ENCODE data around the gene APOOL.

DNA sequence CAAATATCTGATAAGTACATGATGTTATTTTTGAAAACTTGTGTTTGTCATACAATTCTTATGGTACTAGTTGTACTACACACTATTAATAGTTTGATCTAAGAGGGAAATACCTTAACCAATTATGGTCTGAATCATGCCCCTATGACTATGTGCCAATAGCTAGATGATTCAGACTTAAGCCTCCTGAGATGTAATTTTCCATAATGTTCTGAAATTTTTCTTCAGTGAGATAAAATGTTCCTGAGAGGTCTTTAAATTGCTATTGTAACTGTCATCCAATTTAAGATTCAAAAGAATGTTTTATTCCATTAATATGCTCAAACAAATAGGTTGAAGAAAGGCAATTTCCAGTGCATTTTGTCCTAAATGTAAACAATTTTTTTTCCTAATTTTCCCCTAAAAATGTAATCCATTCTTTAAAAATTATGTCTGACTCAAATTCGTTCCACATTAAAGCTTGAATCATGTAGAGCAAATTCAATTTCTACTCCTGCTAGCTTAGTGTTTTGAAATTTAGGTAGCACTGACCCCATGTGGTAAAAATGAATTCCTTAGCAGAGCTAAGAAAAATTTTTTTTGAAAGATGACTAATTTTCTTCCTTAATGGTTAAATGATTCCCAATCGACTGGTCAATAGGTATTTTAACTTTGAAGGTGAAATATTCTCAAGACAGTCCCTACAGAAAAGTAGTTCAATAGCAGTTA lies 49.1 kb downstream of the APOOL start:
- TF ChIP-seq YY1 (IDR thresholded peaks at IDR 0.05; ENCODE audit: borderline replicate concordance in 1 of 3, control insufficient read depth in 1 of 3, extremely low read depth in 1 of 3, insufficient read depth in 3 of 3, insufficient read length in 1 of 3, insufficient replicate concordance in 2 of 3, low read depth in 1 of 3, low read length in 2 of 3) (no peak), POLR2B (IDR thresholded peaks at IDR 0.05; ENCODE audit: low read depth, partially characterized antibody) (no peak), ZNF644 (tag; IDR thresholded peaks at IDR 0.05; ENCODE audit: low read depth) (no peak), PTBP1 (IDR thresholded peaks at IDR 0.05; ENCODE audit: low read depth, low read length) (no peak), SMARCE1 (IDR thresholded peaks at IDR 0.05) (no peak), SP1 (CRISPR knock-in tag; IDR thresholded peaks at IDR 0.05) (no peak), POLR2AphosphoS5 (IDR thresholded peaks at IDR 0.05; ENCODE audit: control insufficient read depth, insufficient read depth, low read depth, low read length) (no peak), ZNF79 (CRISPR knock-in tag; IDR thresholded peaks at IDR 0.05; ENCODE audit: low read depth) (no peak)
- TF ChIP-seq, protein P1, sequence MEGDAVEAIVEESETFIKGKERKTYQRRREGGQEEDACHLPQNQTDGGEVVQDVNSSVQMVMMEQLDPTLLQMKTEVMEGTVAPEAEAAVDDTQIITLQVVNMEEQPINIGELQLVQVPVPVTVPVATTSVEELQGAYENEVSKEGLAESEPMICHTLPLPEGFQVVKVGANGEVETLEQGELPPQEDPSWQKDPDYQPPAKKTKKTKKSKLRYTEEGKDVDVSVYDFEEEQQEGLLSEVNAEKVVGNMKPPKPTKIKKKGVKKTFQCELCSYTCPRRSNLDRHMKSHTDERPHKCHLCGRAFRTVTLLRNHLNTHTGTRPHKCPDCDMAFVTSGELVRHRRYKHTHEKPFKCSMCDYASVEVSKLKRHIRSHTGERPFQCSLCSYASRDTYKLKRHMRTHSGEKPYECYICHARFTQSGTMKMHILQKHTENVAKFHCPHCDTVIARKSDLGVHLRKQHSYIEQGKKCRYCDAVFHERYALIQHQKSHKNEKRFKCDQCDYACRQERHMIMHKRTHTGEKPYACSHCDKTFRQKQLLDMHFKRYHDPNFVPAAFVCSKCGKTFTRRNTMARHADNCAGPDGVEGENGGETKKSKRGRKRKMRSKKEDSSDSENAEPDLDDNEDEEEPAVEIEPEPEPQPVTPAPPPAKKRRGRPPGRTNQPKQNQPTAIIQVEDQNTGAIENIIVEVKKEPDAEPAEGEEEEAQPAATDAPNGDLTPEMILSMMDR (IDR thresholded peaks at IDR 0.05 in 2 of 3, conservative IDR thresholded peaks at IDR 0.05 in 1 of 3; ENCODE audit: insufficient read depth in 2 of 3, low read depth in 1 of 3, low read length in 3 of 3): peak in 1 of 3 experiments; percentile 41; a peak in 2 of 6 replicates
- TF ChIP-seq, protein P2, sequence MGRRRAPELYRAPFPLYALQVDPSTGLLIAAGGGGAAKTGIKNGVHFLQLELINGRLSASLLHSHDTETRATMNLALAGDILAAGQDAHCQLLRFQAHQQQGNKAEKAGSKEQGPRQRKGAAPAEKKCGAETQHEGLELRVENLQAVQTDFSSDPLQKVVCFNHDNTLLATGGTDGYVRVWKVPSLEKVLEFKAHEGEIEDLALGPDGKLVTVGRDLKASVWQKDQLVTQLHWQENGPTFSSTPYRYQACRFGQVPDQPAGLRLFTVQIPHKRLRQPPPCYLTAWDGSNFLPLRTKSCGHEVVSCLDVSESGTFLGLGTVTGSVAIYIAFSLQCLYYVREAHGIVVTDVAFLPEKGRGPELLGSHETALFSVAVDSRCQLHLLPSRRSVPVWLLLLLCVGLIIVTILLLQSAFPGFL (CRISPR knock-in tag; IDR thresholded peaks at IDR 0.05): no peak
